GM19193 (cell line): Measurements from ENCODE around the gene DLG4.

ENCODE experiments used
- POLR2A ChIP-seq: IDR thresholded peaks from 4 replicates; pipeline ENCODE4 v1.6.1; 2011; ENCODE audit not compliant: insufficient read depth, insufficient read length; ENCODE audit errors: extremely low read depth

DLG4 gene

DNA sequence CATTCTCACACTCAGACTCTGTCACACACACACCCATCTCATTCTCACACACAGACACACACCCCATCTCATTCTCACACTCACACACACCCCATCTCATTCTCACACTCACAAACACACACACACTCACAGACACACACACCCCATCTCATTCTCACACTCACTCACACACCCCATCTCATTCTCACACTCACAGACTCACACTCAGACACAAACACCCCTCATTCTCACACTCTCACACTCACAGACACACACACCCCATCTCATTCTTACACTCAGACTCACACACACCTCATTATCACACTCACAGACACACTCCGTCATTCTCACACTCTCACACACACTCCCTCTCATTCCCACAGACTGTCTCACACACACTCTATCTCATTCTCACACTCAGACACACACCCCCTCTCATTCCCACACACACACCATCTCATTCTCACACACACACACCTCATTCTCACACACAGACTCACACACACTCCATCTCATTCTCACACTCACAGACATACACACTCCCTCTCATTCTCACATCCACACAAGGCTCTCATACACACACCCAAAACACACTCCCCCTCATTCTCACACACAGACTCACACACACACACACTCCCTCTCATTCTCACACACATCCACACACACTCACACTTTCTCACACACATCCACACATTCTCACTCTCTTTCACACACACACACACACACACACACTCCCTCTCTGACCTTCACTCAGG is 43.4 kb downstream of the DLG4 start:
- no peak for TF ChIP-seq POLR2A

GRCh38 chr17:7175330-7175733 is 44.3 kb downstream of the DLG4 start:
- TF ChIP-seq POLR2A: no peak

- TF ChIP-seq POLR2A: no peak
Measured at GRCh38 chr17:7174603-7175326, 44.9 kb downstream of the DLG4 start.

DNA sequence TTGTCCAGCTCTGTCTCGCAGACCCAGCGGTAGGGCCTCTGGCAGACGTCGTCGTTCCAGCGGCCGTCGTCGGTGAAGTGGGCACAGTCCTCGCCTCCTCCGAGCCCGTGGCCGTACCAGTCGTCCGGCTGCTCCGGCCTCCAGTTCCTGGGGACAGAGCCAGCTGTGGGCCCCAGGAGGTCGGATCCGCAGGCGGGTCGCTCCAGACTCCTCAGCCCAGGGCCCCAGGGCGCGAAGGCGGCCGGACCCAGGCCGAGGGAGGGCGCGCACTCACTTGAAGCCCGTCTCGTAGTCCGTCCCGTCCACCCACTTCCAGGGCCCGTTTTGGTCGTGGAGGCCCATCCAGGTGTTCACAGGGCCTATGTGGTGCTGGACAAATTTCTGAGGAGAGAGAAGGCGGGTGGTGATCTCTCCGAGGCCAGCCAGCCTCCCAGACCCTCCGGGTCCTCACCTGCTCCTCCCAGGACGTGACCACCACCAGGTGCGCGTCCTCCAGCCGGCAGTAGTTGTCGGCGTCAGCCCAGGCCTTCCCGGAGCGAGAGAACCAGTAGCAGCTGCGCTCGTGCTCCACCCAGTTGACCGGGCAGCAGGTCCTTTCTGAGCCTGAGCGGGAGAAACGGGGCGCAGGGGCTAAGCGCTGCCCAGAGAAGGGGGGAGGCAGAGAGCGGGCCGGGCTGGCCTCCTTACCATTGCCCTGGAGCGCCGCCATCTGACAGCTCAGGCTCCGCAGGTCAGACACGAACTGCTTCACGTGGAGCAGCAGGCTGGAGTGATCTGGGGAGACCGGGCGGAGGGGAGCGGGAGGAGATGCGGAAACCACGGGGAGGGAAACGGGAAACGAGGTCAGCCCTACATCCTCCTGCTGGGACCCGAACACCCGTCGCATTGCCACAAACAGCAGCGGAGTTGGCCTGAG is 45.7 kb downstream of the DLG4 start:
- no peak for TF ChIP-seq POLR2A

- TF ChIP-seq POLR2A: no peak
Measured at GRCh38 chr17:7167832-7168231, 51.8 kb downstream of the DLG4 start.

- no peak for TF ChIP-seq POLR2A
Measured at GRCh38 chr17:7166873-7167272, 52.8 kb downstream of the DLG4 start.

GRCh38 chr17:7156342-7156940 is 63.2 kb downstream of the DLG4 start:
- no peak for TF ChIP-seq POLR2A

- no peak for TF ChIP-seq POLR2A
Measured at GRCh38 chr17:7147772-7148171, 71.9 kb downstream of the DLG4 start.

DNA sequence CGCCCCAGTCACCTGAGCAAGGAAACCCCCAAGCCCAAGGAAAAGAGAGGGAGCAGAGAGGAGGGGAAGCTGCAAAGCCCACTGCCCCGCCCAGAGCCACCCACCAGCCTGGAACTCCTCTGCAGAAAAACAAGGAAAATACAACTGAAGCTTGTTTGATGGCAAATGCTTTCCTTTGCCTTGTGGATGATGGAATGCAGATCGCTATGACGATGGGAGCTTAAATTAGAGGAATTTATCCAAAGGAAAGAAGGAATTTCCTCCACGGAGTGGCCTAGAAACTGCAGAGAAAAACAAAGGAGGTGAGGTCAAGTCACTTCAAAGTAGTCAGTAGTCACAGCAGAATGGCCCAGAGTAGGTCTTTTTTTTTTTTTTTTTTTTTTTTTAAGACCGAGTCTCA is 73.5 kb downstream of the DLG4 start:
- TF ChIP-seq POLR2A: no peak

DNA sequence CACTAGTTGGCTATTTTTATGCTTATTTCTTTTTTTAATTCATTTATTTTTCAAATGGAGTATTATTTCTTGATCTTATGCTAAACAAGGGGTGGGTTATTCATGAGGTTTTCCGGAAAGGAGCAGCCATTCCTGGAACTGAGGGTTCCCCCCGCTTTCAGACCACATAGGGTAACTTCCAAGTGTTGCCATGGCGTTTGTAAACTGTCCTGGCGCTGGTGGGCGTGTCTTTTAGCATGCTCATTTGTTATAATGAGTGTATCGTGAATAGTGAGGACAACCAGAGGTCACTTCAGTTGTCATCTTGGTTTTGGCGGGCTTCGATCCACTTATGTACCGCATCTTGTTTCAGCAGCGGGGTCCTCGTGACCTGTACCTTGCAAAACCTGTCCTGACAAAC is 75.4 kb downstream of the DLG4 start:
- no peak for TF ChIP-seq POLR2A

GRCh38 chr17:7141824-7142223 is 77.8 kb downstream of the DLG4 start:
- no peak for TF ChIP-seq POLR2A

- no peak for TF ChIP-seq POLR2A
Measured at GRCh38 chr17:7139400-7139799, 80.2 kb downstream of the DLG4 start.

DNA sequence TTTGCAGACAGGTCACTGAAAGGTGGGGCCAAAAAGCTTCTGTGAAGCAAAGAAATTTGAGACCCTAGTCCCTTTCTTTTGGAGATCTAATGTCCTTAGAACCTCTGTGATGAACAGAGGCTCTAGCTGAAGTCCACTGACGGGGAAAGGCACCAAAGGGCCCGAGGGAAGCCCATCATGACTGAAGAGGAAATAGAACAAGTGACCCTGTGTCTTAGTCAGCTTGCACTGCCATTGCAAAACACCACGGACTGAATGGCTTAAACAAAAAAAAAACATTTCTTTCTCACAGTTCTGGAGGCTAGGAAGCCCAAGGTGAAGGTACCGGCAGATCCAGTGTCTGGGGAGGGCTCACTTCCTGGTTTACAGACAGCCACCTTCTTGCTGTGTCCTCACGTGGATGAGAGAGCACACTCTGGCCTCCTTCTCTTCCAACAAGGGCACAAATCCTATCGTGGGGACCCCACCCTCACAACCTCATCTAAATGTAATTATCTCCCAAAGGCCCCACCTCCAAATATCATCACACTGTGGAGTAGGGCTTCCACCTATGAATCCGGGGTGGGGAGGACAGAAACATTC is 80.7 kb downstream of the DLG4 start:
- no peak for TF ChIP-seq POLR2A

- no peak for TF ChIP-seq POLR2A
Measured at GRCh38 chr17:7137171-7137943, 82.3 kb downstream of the DLG4 start.
